Nephron progenitor cell (in vitro differentiated cells): ENCODE data around the gene NIPAL3.

ENCODE experiments used
- DNase-seq: peaks from one replicate; pipeline ENCODE4 v3.0.0; 2021
- H3K27ac Mint-ChIP-seq: 2 replicates; pipeline ENCODE4 v1.8.0; 2021; ENCODE audit warnings: mild to moderate bottlenecking, moderate library complexity, mixed read lengths
- H3K27me3 Mint-ChIP-seq: 2 replicates; pipeline ENCODE4 v1.8.0; 2021; ENCODE audit warnings: mild to moderate bottlenecking, low read depth, mixed read lengths; ENCODE audit not compliant: poor library complexity
- H3K36me3 Mint-ChIP-seq: 2 replicates; pipeline ENCODE4 v1.8.0; 2021; ENCODE audit warnings: low read depth, mixed read lengths
- H3K4me1 Mint-ChIP-seq: 2 replicates; pipeline ENCODE4 v1.8.0; 2021; ENCODE audit warnings: mixed read lengths
- H3K4me3 Mint-ChIP-seq: 2 replicates; pipeline ENCODE4 v1.8.0; 2021; ENCODE audit warnings: mild to moderate bottlenecking, moderate library complexity, mixed read lengths
- H3K9me3 Mint-ChIP-seq: 2 replicates; pipeline ENCODE4 v1.8.0; 2021; ENCODE audit warnings: mild to moderate bottlenecking, moderate library complexity, mixed read lengths
- CTCF ChIP-seq: fragments of 200-600 bp; sonication (generic); IDR thresholded peaks from 2 replicates; pipeline ENCODE4 v1.5.0; 2021; ENCODE audit warnings: antibody characterized with exemption

Gene NIPAL3

GRCh38 chr1:24414775-24415333, 748 bp upstream of the NIPAL3 start:
- H3K4me1 Mint-ChIP-seq: peaks cover 49% of the 10 kb centered on the region
- H3K36me3 Mint-ChIP-seq: peaks cover 5% of the 10 kb centered on the region
- DNase-seq: no peak
- peaks cover 29% of the 10 kb centered on the region for H3K27me3 Mint-ChIP-seq
- TF ChIP-seq CTCF: no peak
- H3K4me3 Mint-ChIP-seq: peak overlapping the region; percentile 95
- no peak overlapping the region for H3K27ac Mint-ChIP-seq
- no peaks in the 10 kb centered on the region for H3K9me3 Mint-ChIP-seq

GRCh38 chr1:24415910-24416665, 486 bp downstream of the NIPAL3 start:
- Mint-ChIP-seq H3K9me3 (no peaks in the 10 kb centered on the region), H3K36me3 (peaks cover 7% of the 10 kb centered on the region), H3K4me3 (peak overlapping the region; percentile 95), H3K4me1 (peaks cover 49% of the 10 kb centered on the region), H3K27ac (no peak overlapping the region), H3K27me3 (peaks cover 29% of the 10 kb centered on the region)
- no peak for TF ChIP-seq CTCF
- peak; percentile 22 for DNase-seq

GRCh38 chr1:24416666-24417391, 1.2 kb downstream of the NIPAL3 start:
- DNase-seq: no peak
- no peak for TF ChIP-seq CTCF
- H3K9me3 Mint-ChIP-seq: no peaks in the 10 kb centered on the region
- peaks cover 29% of the 10 kb centered on the region for H3K27me3 Mint-ChIP-seq
- H3K27ac Mint-ChIP-seq: no peak overlapping the region
- peaks cover 49% of the 10 kb centered on the region for H3K4me1 Mint-ChIP-seq
- H3K36me3 Mint-ChIP-seq: peaks cover 13% of the 10 kb centered on the region
- H3K4me3 Mint-ChIP-seq: peak overlapping the region; percentile 95

GRCh38 chr1:24417681-24418080, 2.1 kb downstream of the NIPAL3 start:
- peaks cover 49% of the 10 kb centered on the region for H3K4me1 Mint-ChIP-seq
- H3K36me3 Mint-ChIP-seq: peaks cover 17% of the 10 kb centered on the region
- H3K27ac Mint-ChIP-seq: no peak overlapping the region
- H3K9me3 Mint-ChIP-seq: no peaks in the 10 kb centered on the region
- TF ChIP-seq CTCF: no peak
- no peak for DNase-seq
- no peak overlapping the region for H3K4me3 Mint-ChIP-seq
- H3K27me3 Mint-ChIP-seq: peaks cover 25% of the 10 kb centered on the region

GRCh38 chr1:24418898-24419628, 3.5 kb downstream of the NIPAL3 start:
- no peak for TF ChIP-seq CTCF
- Mint-ChIP-seq H3K4me3 (peak overlapping the region; percentile 53), H3K9me3 (no peaks in the 10 kb centered on the region), H3K27me3 (peaks cover 19% of the 10 kb centered on the region), H3K4me1 (peaks cover 39% of the 10 kb centered on the region), H3K36me3 (peaks cover 23% of the 10 kb centered on the region), H3K27ac (peak overlapping the region; percentile 18)
- no peak for DNase-seq
